ENCODE measurements around the gene RNF130.

GRCh38 chr5:180059326-180059725 lies 12.2 kb downstream of the RNF130 start:
- TF ChIP-seq GATA2 (IDR thresholded peaks at IDR 0.05; ENCODE audit: low read depth, low read length), result no peak
- no peak for TF ChIP-seq GATA3 (IDR thresholded peaks at IDR 0.05; ENCODE audit: low read depth, low read length)

Data from SH-SY5Y (cell line).